SU-DHL-6 (cell line): ENCODE data around the gene SFN.

Experiments
- EZH2phosphoT487 ChIP-seq: fragments of 200-600 bp; sonication (generic), shearing (Covaris generic); conservative IDR thresholded peaks from 2 replicates; pipeline ENCODE4 v1.6.1; 2018; ENCODE audit warnings: mild to moderate bottlenecking, antibody characterized with exemption, low read length, moderate library complexity, mixed read lengths
- TF ChIP-seq, protein P1 (sequence below): fragments of 200-600 bp; sonication (generic); IDR thresholded peaks from one replicate; pipeline ENCODE4 v1.5.1; 2017; ENCODE audit warnings: antibody characterized with exemption, mild to moderate bottlenecking, low read length, moderate library complexity; ENCODE audit not compliant: insufficient read depth, poor library complexity, severe bottlenecking

DNA sequence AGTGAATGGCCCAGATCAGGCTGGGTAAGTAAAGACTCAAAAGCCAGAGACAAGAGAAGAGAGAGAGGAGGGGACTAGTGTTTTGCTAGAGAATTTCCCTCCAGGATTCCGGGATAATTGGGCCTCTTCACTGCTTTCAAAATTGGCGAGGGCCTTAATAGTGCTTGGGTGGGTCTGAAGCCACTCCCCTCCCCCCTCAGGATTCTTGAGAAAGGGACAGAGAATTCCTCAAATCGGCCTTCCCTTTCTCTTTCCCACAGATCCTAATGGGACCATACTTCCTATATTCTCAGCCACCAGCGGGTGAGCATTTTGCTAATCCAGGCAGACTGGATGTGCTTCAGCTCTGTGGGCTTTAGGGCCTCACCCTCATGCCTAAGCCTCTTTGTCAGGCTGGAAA, 11.9 kb downstream of the SFN start:
- TF ChIP-seq, protein P1, sequence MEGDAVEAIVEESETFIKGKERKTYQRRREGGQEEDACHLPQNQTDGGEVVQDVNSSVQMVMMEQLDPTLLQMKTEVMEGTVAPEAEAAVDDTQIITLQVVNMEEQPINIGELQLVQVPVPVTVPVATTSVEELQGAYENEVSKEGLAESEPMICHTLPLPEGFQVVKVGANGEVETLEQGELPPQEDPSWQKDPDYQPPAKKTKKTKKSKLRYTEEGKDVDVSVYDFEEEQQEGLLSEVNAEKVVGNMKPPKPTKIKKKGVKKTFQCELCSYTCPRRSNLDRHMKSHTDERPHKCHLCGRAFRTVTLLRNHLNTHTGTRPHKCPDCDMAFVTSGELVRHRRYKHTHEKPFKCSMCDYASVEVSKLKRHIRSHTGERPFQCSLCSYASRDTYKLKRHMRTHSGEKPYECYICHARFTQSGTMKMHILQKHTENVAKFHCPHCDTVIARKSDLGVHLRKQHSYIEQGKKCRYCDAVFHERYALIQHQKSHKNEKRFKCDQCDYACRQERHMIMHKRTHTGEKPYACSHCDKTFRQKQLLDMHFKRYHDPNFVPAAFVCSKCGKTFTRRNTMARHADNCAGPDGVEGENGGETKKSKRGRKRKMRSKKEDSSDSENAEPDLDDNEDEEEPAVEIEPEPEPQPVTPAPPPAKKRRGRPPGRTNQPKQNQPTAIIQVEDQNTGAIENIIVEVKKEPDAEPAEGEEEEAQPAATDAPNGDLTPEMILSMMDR = no peak
- no peak for TF ChIP-seq EZH2phosphoT487
